ENCODE measurements around the gene SLC15A3.

Gene SLC15A3

GRCh38 chr11:60931917-60932316 is 20.1 kb downstream of the SLC15A3 start:
- Histone ChIP-seq H3K27ac (ENCODE audit: low read depth, low read length) (peak overlapping the region; percentile 65), H3K79me2 (ENCODE audit: insufficient read depth, low read length) (no peaks in the 10 kb centered on the region), H3K9ac (ENCODE audit: low read length) (peak overlapping the region; percentile 8; the same call in 1 of the 2 replicates), H2AFZ (ENCODE audit: low read depth, low read length, severe bottlenecking) (no peak overlapping the region), H3K4me2 (ENCODE audit: low read depth, low read length, poor library complexity, severe bottlenecking) (peak overlapping the region; percentile 37), H4K20me1 (ENCODE audit: low read depth, low read length) (no peaks in the 10 kb centered on the region), H3K9me3 (ENCODE audit: insufficient read depth, low read length) (no peaks in the 10 kb centered on the region), H3K9me2 (replicated peaks; ENCODE audit: insufficient read depth, low read length) (no peaks in the 10 kb centered on the region), H3K36me3 (ENCODE audit: low read length) (no peaks in the 10 kb centered on the region), H3K27me3 (ENCODE audit: low read length) (no peaks in the 10 kb centered on the region), H3F3A (ENCODE audit: insufficient read depth) (peaks cover 10% of the 10 kb centered on the region), H3K4me3 (ENCODE audit: insufficient read depth, low read length, poor library complexity, severe bottlenecking) (no peak overlapping the region)
- TF ChIP-seq EZH2phosphoT487 (conservative IDR thresholded peaks at IDR 0.05; ENCODE audit: low read length) = no peak
- TF ChIP-seq CTCF (IDR thresholded peaks at IDR 0.05; ENCODE audit: insufficient read depth, low read length, poor library complexity, severe bottlenecking) = no peak

GRCh38 chr11:60930394-60930793 is 21.6 kb downstream of the SLC15A3 start:
- H3K79me2 ChIP-seq (ENCODE audit: insufficient read depth, low read length) = no peaks in the 10 kb centered on the region
- no peaks in the 10 kb centered on the region for H3K9me2 ChIP-seq (replicated peaks; ENCODE audit: insufficient read depth, low read length)
- H3K27me3 ChIP-seq (ENCODE audit: low read length) = no peaks in the 10 kb centered on the region
- H4K20me1 ChIP-seq (ENCODE audit: low read depth, low read length) = no peaks in the 10 kb centered on the region
- H3K4me3 ChIP-seq (ENCODE audit: insufficient read depth, low read length, poor library complexity, severe bottlenecking) = no peak overlapping the region
- no peaks in the 10 kb centered on the region for H3K9me3 ChIP-seq (ENCODE audit: insufficient read depth, low read length)
- H2AFZ ChIP-seq (ENCODE audit: low read depth, low read length, severe bottlenecking) = no peak overlapping the region
- H3F3A ChIP-seq (ENCODE audit: insufficient read depth) = peaks cover 10% of the 10 kb centered on the region
- H3K9ac ChIP-seq (ENCODE audit: low read length) = no peak overlapping the region
- H3K36me3 ChIP-seq (ENCODE audit: low read length) = no peaks in the 10 kb centered on the region
- no peak overlapping the region for H3K27ac ChIP-seq (ENCODE audit: low read depth, low read length)
- no peak for TF ChIP-seq EZH2phosphoT487 (conservative IDR thresholded peaks at IDR 0.05; ENCODE audit: low read length)
- TF ChIP-seq CTCF (IDR thresholded peaks at IDR 0.05; ENCODE audit: insufficient read depth, low read length, poor library complexity, severe bottlenecking) = no peak
- no peak overlapping the region for H3K4me2 ChIP-seq (ENCODE audit: low read depth, low read length, poor library complexity, severe bottlenecking)

- no peak overlapping the region for H3K4me3 ChIP-seq (ENCODE audit: insufficient read depth, low read length, poor library complexity, severe bottlenecking)
- no peak overlapping the region for H2AFZ ChIP-seq (ENCODE audit: low read depth, low read length, severe bottlenecking)
- H3K9me2 ChIP-seq (replicated peaks; ENCODE audit: insufficient read depth, low read length) = no peaks in the 10 kb centered on the region
- H3K9ac ChIP-seq (ENCODE audit: low read length) = no peak overlapping the region
- H3K27me3 ChIP-seq (ENCODE audit: low read length) = no peaks in the 10 kb centered on the region
- TF ChIP-seq CTCF (IDR thresholded peaks at IDR 0.05; ENCODE audit: insufficient read depth, low read length, poor library complexity, severe bottlenecking) (no peak), EZH2phosphoT487 (conservative IDR thresholded peaks at IDR 0.05; ENCODE audit: low read length) (no peak)
- peaks cover 10% of the 10 kb centered on the region for H3F3A ChIP-seq (ENCODE audit: insufficient read depth)
- H4K20me1 ChIP-seq (ENCODE audit: low read depth, low read length) = no peaks in the 10 kb centered on the region
- no peak overlapping the region for H3K27ac ChIP-seq (ENCODE audit: low read depth, low read length)
- H3K36me3 ChIP-seq (ENCODE audit: low read length) = no peaks in the 10 kb centered on the region
- H3K79me2 ChIP-seq (ENCODE audit: insufficient read depth, low read length) = no peaks in the 10 kb centered on the region
- H3K4me2 ChIP-seq (ENCODE audit: low read depth, low read length, poor library complexity, severe bottlenecking) = no peak overlapping the region
- H3K9me3 ChIP-seq (ENCODE audit: insufficient read depth, low read length) = no peaks in the 10 kb centered on the region
Measured at GRCh38 chr11:60929764-60930163, 22.2 kb downstream of the SLC15A3 start.
